ENCODE data around the gene RANBP17. TPM values are rescaled to one million over a fixed set of nuclear protein-coding genes. Genes with fewer than 3 reads are reported as not detected.

The RANBP17 gene
- total RNA-seq, 1 donor from 2014 or later = 0.56 TPM

DNA sequence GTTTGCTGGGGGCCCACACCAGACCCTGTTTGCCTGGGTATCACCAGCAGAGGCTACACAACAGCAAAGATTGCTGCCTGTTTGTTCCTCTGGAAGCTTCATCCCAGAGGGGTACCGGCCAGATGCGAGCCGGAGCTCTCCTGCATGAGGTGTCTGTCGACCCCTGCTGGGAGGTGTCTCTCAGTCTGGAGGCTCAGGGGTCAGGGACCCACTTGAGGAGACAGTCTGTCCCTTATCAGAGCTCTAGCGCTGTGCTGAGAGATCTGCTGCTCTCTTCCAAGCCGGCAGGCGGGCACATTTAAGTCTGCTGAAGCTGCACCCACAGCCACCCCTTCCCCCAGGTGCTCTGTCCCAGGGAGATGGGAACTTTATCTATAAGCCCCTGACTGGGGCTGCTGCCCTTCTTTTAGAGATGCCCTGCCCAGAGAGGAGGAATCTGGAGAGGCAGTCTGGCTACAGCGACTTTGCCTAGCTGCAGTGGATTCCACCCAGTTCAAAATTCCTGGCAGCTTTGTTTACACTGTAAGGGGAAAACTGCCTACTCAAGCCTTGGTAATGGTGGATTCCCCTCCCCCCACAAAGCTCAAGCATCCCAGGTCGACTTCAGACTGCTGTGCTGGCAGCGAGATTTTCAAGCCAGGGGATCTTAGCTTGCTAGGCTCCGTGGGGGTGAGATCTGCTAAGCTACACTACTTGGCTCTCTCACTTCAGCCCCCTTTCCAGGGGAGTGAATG lies 241.2 kb downstream of the RANBP17 start:
- ATAC-seq = no peak

DNA sequence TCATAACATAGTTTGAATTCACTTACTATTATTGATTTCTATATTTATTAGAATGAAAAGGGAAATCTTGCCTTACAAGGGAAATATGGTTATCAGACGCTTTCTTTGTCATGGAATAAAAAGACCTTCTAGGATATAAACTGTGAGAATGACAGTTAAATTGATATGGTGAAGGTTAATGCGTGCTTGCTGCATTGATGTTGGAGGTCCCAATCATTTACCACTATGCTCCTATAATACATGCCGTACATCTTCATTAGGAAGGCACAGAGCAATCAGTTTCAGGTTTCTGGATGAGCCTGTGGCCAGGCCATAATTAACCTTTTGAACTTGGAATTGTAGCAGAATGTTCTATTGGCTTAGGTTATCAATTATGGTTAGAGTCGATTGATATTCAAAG lies 245.9 kb downstream of the RANBP17 start:
- ATAC-seq = no peak

DNA sequence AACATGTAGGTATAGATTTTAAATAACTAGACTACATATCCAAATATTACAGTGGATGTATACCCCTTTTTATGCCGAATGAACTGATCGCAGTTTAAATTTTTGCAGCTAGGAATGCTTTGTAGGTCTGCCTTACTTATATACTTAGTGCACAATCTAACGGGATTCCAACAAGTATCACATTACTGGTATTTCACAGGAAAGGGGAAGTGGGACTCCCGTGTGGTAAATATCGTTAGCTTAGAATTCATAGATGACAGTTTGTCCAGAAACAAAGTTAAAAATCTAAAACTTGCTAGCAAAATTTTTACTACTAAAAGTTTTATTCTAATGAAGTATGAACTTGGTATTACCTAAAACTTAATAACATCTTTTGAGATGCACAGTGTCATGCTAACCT lies 253.7 kb downstream of the RANBP17 start:
- ATAC-seq = no peak

- ATAC-seq = no peak
Measured at GRCh38 chr5:171116719-171117118, 254.9 kb downstream of the RANBP17 start.

DNA sequence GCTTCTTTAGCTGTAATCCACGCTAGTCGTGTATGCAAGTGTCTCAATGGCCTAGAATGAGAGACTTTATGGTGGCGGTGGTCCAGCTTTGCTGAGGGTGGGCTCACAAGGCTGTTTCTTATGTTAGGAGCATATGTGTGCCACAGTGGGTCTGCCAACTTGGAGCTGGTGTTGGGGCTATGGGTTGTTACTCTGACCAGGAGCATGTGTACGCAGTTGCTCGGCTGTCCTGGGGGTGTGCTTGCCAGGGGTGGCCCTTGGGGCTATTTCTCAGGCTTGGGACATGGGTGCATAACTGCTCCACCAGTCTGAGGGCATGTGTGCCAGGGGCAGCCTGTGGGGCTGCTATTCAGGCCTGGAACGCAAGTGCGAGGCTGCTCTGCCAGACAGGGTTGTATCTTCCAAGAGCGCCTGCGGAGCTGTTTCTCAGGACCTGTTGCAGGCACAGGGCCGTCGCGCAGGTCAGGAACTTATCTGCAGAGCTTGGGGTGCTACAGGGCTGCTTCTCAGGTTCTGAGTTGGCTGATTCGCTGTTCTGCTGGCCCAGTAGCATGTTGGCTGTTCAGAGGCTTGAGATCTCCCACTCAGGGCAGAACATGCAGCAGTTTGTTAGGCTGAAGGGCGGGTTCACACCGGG lies 259.3 kb downstream of the RANBP17 start:
- no peak for ATAC-seq

- ATAC-seq = no peak
Measured at GRCh38 chr5:171121638-171122037, 259.8 kb downstream of the RANBP17 start.

DNA sequence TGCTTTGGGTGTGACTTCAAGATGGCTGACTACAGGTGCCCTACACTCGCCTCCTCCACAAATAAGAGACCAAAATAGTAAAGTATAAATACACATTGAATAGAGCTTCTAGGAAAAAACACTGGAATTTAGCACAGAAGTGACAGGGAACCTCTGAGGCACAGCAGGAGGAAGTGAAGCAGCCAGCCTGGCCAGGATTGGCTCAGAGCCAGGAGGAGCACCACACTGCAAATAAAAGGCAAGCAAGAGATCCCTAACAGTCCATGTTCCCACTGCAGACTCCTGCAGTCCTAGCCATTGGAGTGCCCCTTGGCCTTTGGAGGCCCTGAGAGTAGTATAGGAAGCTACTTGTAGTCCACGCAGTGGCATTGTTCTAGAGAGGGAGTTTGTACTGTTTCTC lies 260.6 kb downstream of the RANBP17 start:
- ATAC-seq = no peak

- ATAC-seq = no peak
Measured at GRCh38 chr5:171123417-171123816, 261.6 kb downstream of the RANBP17 start.

- ATAC-seq = no peak
Measured at GRCh38 chr5:171127314-171127713, 265.5 kb downstream of the RANBP17 start.

- no peak for ATAC-seq
Measured at GRCh38 chr5:171128136-171128535, 266.3 kb downstream of the RANBP17 start.

- no peak for ATAC-seq
Measured at GRCh38 chr5:171129308-171129707, 267.5 kb downstream of the RANBP17 start.

GRCh38 chr5:171131497-171131896 lies 269.7 kb downstream of the RANBP17 start:
- ATAC-seq = no peak

GRCh38 chr5:171137768-171138525 lies 276.1 kb downstream of the RANBP17 start:
- ATAC-seq = no peak

DNA sequence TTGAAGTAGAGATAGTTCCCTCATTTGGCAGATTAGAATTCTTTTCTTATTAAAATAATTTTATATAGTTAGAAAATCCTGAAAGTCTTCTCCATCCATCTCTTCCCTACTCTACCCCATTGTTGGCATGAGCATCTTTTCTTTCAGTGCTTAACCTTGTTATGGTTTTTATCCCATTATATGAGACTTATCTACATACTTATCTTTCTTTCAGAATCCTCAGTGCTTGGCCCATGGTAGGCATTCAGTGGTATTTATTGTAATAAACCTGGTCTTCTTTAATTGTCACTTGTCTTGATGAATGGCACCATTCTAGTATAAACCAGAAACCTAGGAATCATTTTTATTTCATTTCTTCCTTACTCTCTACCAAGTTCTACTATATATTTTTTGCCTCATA lies 277.4 kb downstream of the RANBP17 start:
- no peak for ATAC-seq

DNA sequence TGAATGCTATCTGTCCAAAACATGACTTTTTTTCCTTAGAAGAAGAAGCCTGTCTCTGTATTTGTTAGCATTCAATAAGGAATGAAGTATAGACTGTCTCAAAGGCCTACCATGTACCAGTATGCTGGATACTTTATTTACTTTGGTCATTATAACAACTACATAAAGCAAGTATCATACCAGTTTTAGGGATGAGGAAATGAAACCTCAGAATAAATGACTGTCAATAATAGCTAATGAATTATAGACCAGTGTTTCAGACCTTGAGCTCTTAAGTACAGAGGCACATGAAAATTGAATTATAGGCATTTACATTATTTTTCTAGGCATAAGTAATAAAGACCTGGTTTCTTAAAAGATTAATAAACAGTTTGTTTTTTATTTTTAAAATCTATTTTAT lies 280.8 kb downstream of the RANBP17 start:
- no peak for ATAC-seq

DNA sequence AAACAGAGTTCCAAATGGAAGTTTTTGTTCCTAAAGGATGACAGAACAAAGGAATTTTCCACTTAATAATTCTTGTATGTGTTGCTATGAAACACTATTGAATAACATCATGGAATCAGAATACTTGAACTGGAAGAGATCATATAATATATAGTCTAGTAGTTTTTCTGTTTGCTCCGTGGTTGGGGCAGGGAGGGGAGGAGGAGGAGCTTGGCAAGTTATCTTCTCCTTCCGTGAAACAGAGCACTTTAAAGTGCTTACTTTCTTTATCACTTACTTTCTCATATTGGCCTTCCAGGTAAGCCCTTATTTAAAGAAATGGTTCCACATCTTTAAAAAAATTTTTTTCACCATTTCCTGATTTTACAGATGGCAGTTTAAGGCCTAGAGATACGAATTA lies 281.4 kb downstream of the RANBP17 start:
- ATAC-seq = no peak

- no peak for ATAC-seq
Measured at GRCh38 chr5:171143926-171144325, 282.1 kb downstream of the RANBP17 start.

- no peak for ATAC-seq
Measured at GRCh38 chr5:171149333-171149732, 287.5 kb downstream of the RANBP17 start.

DNA sequence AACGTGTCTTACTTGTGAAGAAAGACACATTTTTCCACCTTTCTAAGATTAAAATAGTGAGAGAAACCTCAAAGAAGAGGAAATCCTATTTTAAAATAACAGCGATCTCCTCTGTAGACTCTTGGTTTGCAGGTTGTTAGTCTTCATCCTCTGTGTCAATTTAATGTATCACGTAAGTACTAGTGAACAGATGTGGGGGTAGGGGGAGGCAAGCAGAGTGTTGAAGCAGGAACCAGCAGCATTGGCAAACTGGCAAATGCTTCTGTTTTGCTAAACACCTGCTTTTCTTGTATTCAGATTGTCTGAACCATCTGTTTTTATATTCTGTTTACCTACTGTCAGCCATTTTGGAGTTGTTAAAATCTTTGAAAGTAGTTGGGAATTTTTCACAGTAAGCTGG lies 288.0 kb downstream of the RANBP17 start:
- no peak for ATAC-seq

- no peak for ATAC-seq
Measured at GRCh38 chr5:171152382-171152781, 290.6 kb downstream of the RANBP17 start.

GRCh38 chr5:171155621-171156020 lies 293.8 kb downstream of the RANBP17 start:
- ATAC-seq = no peak

GRCh38 chr5:171157276-171157675 lies 295.5 kb downstream of the RANBP17 start:
- ATAC-seq = no peak

- no peak for ATAC-seq
Measured at GRCh38 chr5:171157775-171158174, 296.0 kb downstream of the RANBP17 start.

DNA sequence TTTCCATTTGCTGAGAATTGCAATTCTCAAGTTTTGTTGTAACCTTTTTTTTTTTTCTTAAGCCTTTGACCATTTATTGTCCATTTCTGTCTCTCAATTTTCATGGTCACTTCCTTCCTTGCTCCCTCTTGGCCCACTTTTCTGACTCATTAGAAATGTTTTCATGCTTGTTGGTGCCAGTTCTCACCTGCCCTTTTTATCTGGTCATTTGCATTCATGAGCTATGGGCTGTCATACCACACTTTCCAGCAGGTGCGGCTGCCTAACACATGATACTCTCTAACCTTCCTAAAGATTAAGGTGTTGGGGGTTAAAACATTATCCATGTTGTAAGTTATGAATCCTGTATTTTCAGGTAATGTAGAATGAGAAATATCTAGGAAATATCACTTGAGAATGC lies 296.8 kb downstream of the RANBP17 start:
- ATAC-seq = no peak

Data from esophagus mucosa (tissue), 1 donor.